Endothelial cell (in vitro differentiated cells): ENCODE measurements around the gene MEI1. TPM values are rescaled to one million over a fixed set of nuclear protein-coding genes. Genes with fewer than 3 reads are reported as not detected.

Experiments used
- DNase-seq: peaks from one replicate; pipeline ENCODE4 v3.0.0; 2021; ENCODE audit warnings: low spot score
- H3K27ac Mint-ChIP-seq: one replicate; pipeline ENCODE4 v1.8.0; 2021; ENCODE audit warnings: mixed read lengths, inconsistent platforms; ENCODE audit not compliant: unreplicated experiment
- H3K27me3 Mint-ChIP-seq: one replicate; pipeline ENCODE4 v1.8.0; 2021; ENCODE audit warnings: mild to moderate bottlenecking, moderate library complexity, mixed read lengths, inconsistent platforms; ENCODE audit not compliant: unreplicated experiment
- H3K36me3 Mint-ChIP-seq: one replicate; pipeline ENCODE4 v1.8.0; 2021; ENCODE audit warnings: mild to moderate bottlenecking, low read depth, mixed read lengths, inconsistent platforms; ENCODE audit not compliant: unreplicated experiment
- H3K4me1 Mint-ChIP-seq: one replicate; pipeline ENCODE4 v1.8.0; 2021; ENCODE audit warnings: mild to moderate bottlenecking, mixed read lengths, inconsistent platforms; ENCODE audit not compliant: unreplicated experiment
- H3K4me3 Mint-ChIP-seq: one replicate; pipeline ENCODE4 v1.8.0; 2021; ENCODE audit warnings: mild to moderate bottlenecking, mixed read lengths, inconsistent platforms; ENCODE audit not compliant: unreplicated experiment
- H3K9me3 Mint-ChIP-seq: one replicate; pipeline ENCODE4 v1.8.0; 2021; ENCODE audit warnings: mixed read lengths, inconsistent platforms; ENCODE audit not compliant: unreplicated experiment
- total RNA-seq: library from RNA; stranded (reverse); fragmentation: NEBNext Ultra II Directional; extraction: Animal tissue kit (Norgen Biotek cat#: 25700); gene quantifications from one replicate; pipeline ENCODE4 v1.2.1, GENCODE V29; 2021; ENCODE audit not compliant: unreplicated experiment
- TF ChIP-seq, protein P1 (sequence below): fragments of 200-600 bp; sonication (generic); IDR thresholded peaks from one replicate; pipeline ENCODE4 v1.5.0; 2021; ENCODE audit warnings: antibody characterized with exemption; ENCODE audit not compliant: unreplicated experiment

The MEI1 gene
- total RNA-seq, 1 donor from 2014 or later, result 0.38 TPM

GRCh38 chr22:41845380-41846267 lies 146.3 kb downstream of the MEI1 start:
- peak overlapping the region; percentile 32 for H3K27ac Mint-ChIP-seq
- no peaks in the 10 kb centered on the region for H3K36me3 Mint-ChIP-seq
- no peak for DNase-seq
- TF ChIP-seq, protein P1, sequence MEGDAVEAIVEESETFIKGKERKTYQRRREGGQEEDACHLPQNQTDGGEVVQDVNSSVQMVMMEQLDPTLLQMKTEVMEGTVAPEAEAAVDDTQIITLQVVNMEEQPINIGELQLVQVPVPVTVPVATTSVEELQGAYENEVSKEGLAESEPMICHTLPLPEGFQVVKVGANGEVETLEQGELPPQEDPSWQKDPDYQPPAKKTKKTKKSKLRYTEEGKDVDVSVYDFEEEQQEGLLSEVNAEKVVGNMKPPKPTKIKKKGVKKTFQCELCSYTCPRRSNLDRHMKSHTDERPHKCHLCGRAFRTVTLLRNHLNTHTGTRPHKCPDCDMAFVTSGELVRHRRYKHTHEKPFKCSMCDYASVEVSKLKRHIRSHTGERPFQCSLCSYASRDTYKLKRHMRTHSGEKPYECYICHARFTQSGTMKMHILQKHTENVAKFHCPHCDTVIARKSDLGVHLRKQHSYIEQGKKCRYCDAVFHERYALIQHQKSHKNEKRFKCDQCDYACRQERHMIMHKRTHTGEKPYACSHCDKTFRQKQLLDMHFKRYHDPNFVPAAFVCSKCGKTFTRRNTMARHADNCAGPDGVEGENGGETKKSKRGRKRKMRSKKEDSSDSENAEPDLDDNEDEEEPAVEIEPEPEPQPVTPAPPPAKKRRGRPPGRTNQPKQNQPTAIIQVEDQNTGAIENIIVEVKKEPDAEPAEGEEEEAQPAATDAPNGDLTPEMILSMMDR, result no peak
- H3K4me1 Mint-ChIP-seq, result peaks cover 28% of the 10 kb centered on the region
- H3K4me3 Mint-ChIP-seq, result no peak overlapping the region
- no peaks in the 10 kb centered on the region for H3K9me3 Mint-ChIP-seq
- H3K27me3 Mint-ChIP-seq, result no peaks in the 10 kb centered on the region

GRCh38 chr22:41846268-41846987 lies 147.1 kb downstream of the MEI1 start:
- H3K4me1 Mint-ChIP-seq, result peaks cover 28% of the 10 kb centered on the region
- no peak for DNase-seq
- no peak overlapping the region for H3K4me3 Mint-ChIP-seq
- no peaks in the 10 kb centered on the region for H3K27me3 Mint-ChIP-seq
- peak overlapping the region; percentile 32 for H3K27ac Mint-ChIP-seq
- TF ChIP-seq, protein P1, result no peak
- H3K36me3 Mint-ChIP-seq, result no peaks in the 10 kb centered on the region
- no peaks in the 10 kb centered on the region for H3K9me3 Mint-ChIP-seq

DNA sequence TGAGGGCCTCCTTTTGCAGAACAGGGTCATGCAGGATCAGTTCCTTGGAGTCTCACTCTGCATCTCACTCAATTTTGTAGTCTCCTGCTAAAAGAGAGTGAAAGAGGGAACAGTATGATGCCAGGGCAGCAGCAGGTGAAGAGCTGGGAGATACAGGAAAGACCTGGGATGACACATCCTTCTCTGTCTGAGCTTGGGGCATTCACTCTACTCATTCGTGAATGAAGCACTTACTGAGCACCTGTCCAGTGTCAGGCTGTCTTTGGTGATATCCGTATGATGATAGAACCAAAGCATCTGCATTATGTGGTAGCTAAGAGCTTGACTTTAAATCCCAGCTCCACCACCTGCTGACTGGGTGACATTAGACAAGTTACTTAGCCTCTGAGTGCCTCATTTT lies 148.0 kb downstream of the MEI1 start:
- peaks cover 28% of the 10 kb centered on the region for H3K4me1 Mint-ChIP-seq
- peak overlapping the region; percentile 3 for H3K27ac Mint-ChIP-seq
- TF ChIP-seq, protein P1, result no peak

GRCh38 chr22:41848468-41848867 lies 149.2 kb downstream of the MEI1 start:
- TF ChIP-seq, protein P1, result no peak
- H3K27me3 Mint-ChIP-seq, result no peaks in the 10 kb centered on the region
- no peaks in the 10 kb centered on the region for H3K9me3 Mint-ChIP-seq
- DNase-seq, result no peak
- H3K27ac Mint-ChIP-seq, result no peak overlapping the region
- H3K36me3 Mint-ChIP-seq, result no peaks in the 10 kb centered on the region
- peaks cover 28% of the 10 kb centered on the region for H3K4me1 Mint-ChIP-seq
- H3K4me3 Mint-ChIP-seq, result no peak overlapping the region

More for the DNA sequence above, 148.0 kb downstream of the MEI1 start:
- H3K36me3 Mint-ChIP-seq, result no peaks in the 10 kb centered on the region
- no peaks in the 10 kb centered on the region for H3K9me3 Mint-ChIP-seq
- no peak overlapping the region for H3K4me3 Mint-ChIP-seq
- DNase-seq, result no peak
- H3K27me3 Mint-ChIP-seq, result no peaks in the 10 kb centered on the region

Other genes starting within 250 kb of the MEI1 start
- gene PHF5A, start 230.8 kb upstream of the MEI1 start, total RNA-seq, result 54.6 TPM
- gene ACO2, start 230.4 kb upstream of the MEI1 start, total RNA-seq, result 83.5 TPM
- 20.8 TPM for gene POLR3H, start 155.0 kb upstream of the MEI1 start, total RNA-seq
- not detected for gene CSDC2, start 138.5 kb upstream of the MEI1 start, total RNA-seq
- 6.0 TPM for gene PMM1, start 109.7 kb upstream of the MEI1 start, total RNA-seq
- 23.2 TPM for gene DESI1, start 78.5 kb upstream of the MEI1 start, total RNA-seq
- 211 TPM for gene XRCC6, start 78.2 kb upstream of the MEI1 start, total RNA-seq
- gene SNU13, start 10.6 kb upstream of the MEI1 start, total RNA-seq, result 133 TPM
- gene CCDC134, start 101.2 kb downstream of the MEI1 start, total RNA-seq, result 8.8 TPM
- gene SREBF2, start 133.6 kb downstream of the MEI1 start, total RNA-seq, result 200 TPM
- 0.41 TPM for gene SHISA8, start 215.6 kb downstream of the MEI1 start, total RNA-seq
- gene TNFRSF13C, start 227.3 kb downstream of the MEI1 start, total RNA-seq, result 3.5 TPM
- gene CENPM, start 247.6 kb downstream of the MEI1 start, total RNA-seq, result 5.2 TPM